Measurements from ENCODE around the gene HS6ST3.

The HS6ST3 gene

GRCh38 chr13:96836733-96837132 lies 746.8 kb downstream of the HS6ST3 start:
- no peak for DNase-seq (ENCODE audit: low spot score)

- no peak for DNase-seq (ENCODE audit: low spot score)
Measured at GRCh38 chr13:96837809-96838208, 747.9 kb downstream of the HS6ST3 start.

GRCh38 chr13:96844195-96844594 lies 754.3 kb downstream of the HS6ST3 start:
- no peak for DNase-seq (ENCODE audit: low spot score)

- DNase-seq (ENCODE audit: low spot score), result no peak
Measured at GRCh38 chr13:96844616-96845015, 754.7 kb downstream of the HS6ST3 start.

- DNase-seq (ENCODE audit: low spot score), result no peak
Measured at GRCh38 chr13:96848286-96848685, 758.4 kb downstream of the HS6ST3 start.

- no peak for DNase-seq (ENCODE audit: low spot score)
Measured at GRCh38 chr13:96849091-96849490, 759.2 kb downstream of the HS6ST3 start.

- no peak for DNase-seq (ENCODE audit: low spot score)
Measured at GRCh38 chr13:96850538-96851145, 760.7 kb downstream of the HS6ST3 start.

GRCh38 chr13:96851856-96852445 lies 762.0 kb downstream of the HS6ST3 start:
- DNase-seq (ENCODE audit: low spot score), result no peak

- DNase-seq (ENCODE audit: low spot score), result no peak
Measured at GRCh38 chr13:96858133-96858826, 768.4 kb downstream of the HS6ST3 start.

GRCh38 chr13:96860882-96861281 lies 771.0 kb downstream of the HS6ST3 start:
- no peak for DNase-seq (ENCODE audit: low spot score)

GRCh38 chr13:96862093-96862492 lies 772.2 kb downstream of the HS6ST3 start:
- no peak for DNase-seq (ENCODE audit: low spot score)

- DNase-seq (ENCODE audit: low spot score), result no peak
Measured at GRCh38 chr13:96862999-96863398, 773.1 kb downstream of the HS6ST3 start.

- no peak for DNase-seq (ENCODE audit: low spot score)
Measured at GRCh38 chr13:96871469-96871868, 781.6 kb downstream of the HS6ST3 start.

- no peak for DNase-seq (ENCODE audit: low spot score)
Measured at GRCh38 chr13:96880419-96880818, 790.5 kb downstream of the HS6ST3 start.
